Stimulated activated CD8-positive, alpha-beta memory T cell treated with anti-CD3 and anti-CD28 coated beads, Interleukin-7, amount 100 ng/mL, for 48 hours (primary cell): ENCODE data around the gene ZNF574.
"Not testable (repeated sequence)": the region's sequence is repeated elsewhere in the genome, so short reads cannot be mapped to it uniquely, and the experiment has no call there.

Experiments used
- DNase-seq, 2 donors: peaks; one replicate each; pipeline ENCODE4 v3.0.0-alpha.2; 2020; ENCODE audit warnings: low read depth in 1 of 2; ENCODE audit errors: extremely low read depth in 1 of 2

ZNF574 gene, protein sequence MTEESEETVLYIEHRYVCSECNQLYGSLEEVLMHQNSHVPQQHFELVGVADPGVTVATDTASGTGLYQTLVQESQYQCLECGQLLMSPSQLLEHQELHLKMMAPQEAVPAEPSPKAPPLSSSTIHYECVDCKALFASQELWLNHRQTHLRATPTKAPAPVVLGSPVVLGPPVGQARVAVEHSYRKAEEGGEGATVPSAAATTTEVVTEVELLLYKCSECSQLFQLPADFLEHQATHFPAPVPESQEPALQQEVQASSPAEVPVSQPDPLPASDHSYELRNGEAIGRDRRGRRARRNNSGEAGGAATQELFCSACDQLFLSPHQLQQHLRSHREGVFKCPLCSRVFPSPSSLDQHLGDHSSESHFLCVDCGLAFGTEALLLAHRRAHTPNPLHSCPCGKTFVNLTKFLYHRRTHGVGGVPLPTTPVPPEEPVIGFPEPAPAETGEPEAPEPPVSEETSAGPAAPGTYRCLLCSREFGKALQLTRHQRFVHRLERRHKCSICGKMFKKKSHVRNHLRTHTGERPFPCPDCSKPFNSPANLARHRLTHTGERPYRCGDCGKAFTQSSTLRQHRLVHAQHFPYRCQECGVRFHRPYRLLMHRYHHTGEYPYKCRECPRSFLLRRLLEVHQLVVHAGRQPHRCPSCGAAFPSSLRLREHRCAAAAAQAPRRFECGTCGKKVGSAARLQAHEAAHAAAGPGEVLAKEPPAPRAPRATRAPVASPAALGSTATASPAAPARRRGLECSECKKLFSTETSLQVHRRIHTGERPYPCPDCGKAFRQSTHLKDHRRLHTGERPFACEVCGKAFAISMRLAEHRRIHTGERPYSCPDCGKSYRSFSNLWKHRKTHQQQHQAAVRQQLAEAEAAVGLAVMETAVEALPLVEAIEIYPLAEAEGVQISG

GRCh38 chr19:42075616-42076379 is at the start of gene ZNF574:
Gene ZNF574, plus strand, starts transcription at chr19:42076166. Its CDS starts 2,441 bp downstream, at chr19:42078607.
- peak; percentile 91 to 98 for DNase-seq

DNA sequence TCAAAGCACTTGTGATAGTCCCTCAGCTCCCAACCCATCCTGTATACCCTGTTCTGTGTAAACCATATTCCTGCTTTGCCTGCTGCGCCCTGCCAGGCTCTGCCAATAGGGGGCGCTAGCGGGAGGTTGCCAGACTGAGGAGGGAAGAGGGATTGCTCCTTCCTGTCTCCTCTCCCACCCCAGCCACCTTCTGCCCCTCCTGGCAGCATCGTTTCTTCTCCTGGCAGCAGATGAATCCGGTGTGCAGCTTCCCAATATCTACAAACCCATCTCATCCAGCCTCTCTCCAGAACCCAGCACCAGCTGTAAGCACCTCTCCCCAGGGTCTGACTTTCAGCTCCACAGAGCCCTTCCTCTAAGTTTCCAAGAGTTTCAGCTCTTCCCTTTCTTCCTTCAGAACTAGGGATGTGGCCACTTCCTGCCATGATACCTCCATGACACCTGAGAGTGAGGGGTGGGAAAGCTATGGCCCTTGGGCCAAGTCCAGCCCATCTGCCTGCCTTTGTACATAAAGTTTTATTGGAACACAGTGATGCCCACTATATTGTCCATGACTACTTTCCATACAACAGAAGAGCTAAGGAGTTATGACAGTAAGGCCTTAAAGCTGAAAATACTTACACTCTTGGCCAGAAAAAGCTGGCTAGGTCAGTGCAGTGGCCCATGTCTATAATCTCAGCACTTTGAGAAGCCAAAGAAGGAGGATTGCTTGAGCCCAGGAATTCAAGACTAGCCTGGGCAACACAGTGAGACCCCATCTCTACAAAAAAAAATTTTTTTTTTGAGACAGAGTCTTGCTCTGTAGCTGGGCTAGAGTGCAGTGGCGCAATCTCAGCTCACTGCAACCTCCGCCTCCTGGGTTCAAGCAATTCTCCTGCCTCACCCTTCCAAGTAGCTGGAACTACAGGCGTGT is 47.4 kb upstream of the ZNF574 start:
- no peak for DNase-seq

GRCh38 chr19:42030645-42031440 is 45.1 kb upstream of the ZNF574 start:
- no peak for DNase-seq

DNA sequence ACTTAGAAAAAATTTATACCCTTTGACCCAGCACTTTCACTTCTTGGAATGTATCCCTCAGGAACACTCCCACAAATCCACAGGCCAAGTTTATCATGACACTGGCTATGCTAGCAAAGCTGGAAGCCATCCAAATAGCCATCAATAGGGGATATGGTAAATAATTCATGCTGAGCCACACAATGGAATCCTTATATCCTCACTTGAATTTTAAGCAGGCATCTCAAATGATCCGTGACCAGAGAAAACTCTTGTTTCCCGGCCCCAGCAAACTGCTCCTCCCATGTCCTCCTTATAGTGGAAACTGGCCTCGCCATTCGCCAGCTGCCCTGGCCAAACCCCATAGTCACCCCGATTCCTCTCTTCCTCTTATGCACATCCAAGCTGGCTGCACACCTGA is 43.5 kb upstream of the ZNF574 start:
- DNase-seq = no peak

- no peak for DNase-seq
Measured at GRCh38 chr19:42033413-42033812, 42.6 kb upstream of the ZNF574 start.

DNA sequence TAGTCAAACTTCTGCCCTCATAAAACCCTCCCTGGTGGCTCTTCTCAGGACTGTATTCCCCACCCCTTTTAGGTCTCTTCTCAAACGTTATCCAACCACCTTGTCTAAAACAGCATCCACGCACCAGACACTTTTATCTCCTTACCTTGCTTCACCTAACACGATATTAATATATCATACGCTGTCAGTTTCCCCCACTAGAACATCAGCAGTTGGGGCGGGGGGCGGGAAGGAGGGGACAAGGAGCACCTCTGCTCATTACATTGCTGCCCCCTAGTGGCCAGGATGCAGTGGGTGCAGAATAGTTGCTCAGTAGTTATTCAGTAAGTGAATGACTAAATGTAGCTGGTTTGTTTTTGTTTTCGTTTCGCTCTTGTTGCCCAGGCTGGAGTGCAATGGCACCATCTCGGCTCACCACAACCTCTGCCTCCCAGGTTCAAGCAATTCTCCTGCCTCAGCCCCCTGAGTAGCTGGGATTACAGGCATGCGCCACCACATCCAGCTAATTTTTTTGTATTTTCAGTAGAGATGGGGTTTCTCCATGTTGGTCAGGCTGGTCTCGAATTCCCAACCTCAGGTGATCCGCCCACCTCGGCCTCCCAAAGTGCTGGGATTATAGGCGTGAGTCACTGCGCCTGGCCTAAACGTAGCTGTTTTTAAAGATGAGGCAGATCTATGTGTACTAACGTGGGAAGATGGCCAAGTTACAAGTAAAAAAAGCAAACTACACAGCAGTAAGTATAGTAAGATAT is 41.1 kb upstream of the ZNF574 start:
- DNase-seq = peak in 1 of 2 donors; percentile 56

DNA sequence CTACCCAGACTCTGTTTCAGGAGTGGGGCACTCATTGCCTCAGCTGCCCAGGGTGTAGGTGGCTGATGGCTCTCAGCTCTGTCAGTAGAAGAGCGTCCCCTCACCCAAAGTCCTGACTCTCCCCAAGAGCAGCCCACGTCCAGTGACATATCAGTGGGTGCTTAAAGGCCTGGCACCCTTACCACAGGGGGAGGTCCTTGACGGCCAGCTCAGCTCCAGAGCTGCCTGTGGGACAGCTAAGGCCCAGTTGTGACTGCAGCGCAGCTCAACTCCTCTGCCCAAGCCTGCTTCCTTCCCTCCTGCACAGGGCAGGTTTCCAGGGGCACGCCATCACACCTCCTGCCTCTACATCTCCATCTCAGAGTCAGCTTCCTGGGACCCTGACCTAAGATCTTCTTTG is 38.3 kb upstream of the ZNF574 start:
- no peak for DNase-seq

- no peak for DNase-seq
Measured at GRCh38 chr19:42038666-42039065, 37.3 kb upstream of the ZNF574 start.

- no peak for DNase-seq
Measured at GRCh38 chr19:42040031-42040430, 35.9 kb upstream of the ZNF574 start.

DNA sequence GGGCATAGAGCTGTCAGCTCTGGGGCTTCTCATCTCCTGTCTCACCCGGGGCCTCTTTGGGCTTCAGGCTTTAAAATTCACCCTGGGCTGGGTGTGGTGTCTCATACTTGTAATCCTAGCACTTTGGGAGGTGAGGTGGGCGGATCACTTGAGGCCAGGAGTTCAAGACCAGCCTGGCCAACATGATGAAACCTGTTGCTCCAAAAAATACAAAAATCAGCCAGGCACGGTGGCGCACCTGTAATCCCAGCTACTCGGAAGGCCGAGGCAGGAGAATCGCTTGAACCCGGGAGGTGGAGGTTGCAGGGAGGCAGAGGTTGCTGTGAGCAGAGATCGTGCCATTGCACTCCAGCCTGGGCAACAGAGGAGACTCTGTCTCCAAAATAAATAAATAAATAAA is 35.5 kb upstream of the ZNF574 start:
- DNase-seq = not testable (repeated sequence)

DNA sequence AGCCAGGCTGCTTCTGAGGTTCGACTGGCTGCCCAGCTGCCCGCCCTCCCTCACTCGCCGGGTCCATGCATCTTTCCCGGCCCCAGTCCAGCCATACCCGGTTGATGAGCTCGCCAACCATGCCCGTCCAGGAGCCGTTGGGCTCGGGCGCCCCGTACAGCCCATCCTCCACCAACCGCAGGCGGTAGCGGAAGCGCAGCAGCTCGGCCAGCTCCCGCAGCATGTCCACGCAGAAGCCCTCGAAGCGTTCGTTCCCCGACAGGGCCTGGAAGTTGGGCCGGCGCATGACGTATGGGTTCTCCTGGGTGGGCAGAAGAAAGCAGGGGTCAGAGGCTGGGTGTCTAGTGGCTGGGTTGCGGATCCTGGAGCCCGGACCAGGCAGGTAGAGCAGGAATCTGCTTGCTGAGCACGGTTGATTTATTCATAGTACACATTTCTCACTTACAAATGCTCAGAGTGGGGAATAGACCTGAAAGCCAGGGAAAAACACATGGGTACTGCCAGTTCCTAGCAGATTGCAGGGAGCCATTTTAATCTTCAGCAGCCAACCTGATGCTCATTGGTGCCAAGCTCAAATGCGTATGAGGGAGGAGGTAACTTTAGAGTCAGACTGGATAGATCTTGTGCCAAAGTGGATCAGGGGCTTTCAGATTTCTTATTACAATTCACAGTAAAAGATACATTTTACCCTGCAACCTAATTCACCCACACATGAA is 33.4 kb upstream of the ZNF574 start:
- no peak for DNase-seq

DNA sequence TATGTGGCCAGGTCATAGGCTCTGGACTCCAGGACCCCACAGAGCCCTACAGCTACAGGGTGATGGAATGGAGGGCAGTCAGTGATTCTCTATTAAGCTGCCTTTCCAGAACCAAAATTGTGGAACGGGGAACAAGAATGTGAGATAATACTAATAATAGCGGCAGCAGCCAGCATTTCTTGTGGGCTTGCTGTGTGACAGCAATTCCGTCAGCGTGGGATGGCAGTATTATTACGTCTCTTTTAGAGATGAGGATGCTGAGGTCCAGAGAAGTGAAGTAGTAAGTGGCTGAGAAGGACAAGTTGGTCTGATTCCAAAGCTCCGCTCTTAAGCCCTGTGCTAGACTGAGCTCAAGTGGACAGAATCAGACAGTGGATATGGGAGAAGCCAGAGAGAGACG is 30.4 kb upstream of the ZNF574 start:
- no peak for DNase-seq

DNA sequence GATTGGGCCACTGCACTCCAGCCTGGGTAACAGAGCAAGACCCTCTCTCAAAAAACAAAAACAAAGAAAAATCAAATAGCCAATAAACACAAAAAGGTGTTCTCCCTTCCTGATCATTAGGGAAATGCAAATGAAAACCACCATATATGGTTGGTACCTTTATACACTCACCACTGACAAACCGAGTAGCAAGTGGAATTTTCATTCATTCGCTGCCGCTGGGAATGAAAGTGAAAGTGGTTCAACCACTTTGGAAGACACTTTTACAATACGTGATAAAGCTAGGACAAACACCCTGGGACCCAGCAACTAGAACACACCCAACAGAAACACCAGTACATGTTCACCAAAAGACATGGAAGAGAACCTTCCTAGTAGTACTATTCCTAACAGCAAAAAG is 27.0 kb upstream of the ZNF574 start:
- DNase-seq = no peak

DNA sequence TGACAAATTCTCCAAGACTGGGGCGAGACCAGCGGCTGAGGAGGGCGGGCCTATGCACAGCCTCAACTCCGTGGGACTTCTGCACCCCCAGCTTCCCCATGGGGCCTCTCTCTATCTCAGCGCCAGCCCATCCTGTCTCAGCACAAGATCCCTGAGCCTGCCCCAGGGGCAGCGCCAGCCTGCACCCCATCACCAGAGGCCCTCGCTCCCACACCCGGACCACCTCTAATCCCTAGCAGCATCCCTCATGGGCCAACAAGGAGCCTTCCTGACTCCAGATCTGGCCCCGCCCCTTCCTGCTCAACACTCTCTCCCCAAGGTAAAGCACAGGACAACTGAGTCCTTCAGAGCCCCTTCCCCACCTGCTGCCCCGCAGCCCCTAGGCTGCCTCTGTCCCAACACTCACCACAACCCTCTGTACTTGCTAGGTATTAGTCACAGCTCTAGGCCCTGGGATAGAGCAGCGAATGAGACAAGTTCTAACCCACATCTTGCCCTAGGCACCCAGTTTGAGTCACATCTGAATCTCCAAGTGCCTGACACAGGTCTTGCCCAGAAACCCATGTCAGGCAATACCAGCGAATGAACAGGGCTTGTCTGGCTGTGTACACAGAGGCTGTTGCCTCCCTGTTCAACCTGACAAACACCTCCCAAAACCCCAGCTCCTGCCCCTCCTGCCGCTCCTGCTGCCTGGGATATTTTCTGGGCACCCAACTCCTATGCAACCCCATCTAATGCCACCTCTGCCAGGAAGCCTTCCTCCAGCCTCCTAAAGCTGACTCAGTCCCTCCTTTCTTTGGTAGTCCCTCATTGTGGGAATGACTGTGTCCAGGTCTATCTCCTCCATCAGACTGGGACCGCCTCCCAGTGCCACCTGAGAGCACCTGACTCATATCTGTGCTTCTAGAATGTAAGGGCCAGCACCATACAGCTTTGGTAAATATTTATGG is 24.5 kb upstream of the ZNF574 start:
- peak in 1 of 2 donors; percentile 67 for DNase-seq

DNA sequence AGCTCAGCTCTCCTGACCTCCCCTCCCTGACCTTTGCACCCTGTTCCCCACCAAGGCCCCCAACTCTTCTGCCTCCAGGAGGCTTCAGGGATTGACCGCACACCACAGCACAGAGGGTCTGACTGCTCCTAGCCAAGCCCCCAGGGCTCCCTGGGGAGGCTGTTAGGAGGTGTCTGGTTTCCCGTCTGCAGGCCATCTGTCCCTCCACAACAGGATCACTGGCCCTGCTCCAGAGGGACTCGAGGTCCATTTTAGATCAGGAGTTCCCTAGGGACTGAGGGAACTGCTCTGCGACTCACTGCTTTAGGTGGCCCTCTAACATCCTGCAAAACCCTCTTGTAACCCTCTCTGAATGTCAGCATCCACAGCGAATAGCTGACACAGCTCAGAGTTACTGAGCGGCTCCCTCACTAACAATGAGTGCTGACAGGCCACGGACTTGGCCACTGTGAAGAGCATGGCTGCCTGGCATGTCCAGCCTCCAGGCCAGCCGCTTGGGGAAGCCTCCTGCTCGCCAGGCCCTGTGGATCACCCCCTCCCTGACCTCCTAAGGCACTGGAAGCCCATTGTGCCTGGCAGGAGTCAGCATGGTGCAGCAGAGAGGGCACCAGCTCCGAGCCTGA is 23.6 kb upstream of the ZNF574 start:
- DNase-seq = no peak
